Right lobe of liver (tissue), 4 donors: ENCODE results near the gene LRRC32.

ENCODE experiments used
- POLR2A ChIP-seq: fragments of 450-650 bp; IDR thresholded peaks from one replicate; pipeline ENCODE4 v1.6.1; 2017; ENCODE audit warnings: antibody characterized with exemption, mild to moderate bottlenecking
- TF ChIP-seq, protein P1 (sequence below), 4 donors: fragments of 200-600 bp in 3 of 4; fragments of 450-650 bp in 1 of 4; IDR thresholded peaks; one replicate each; pipeline versions ENCODE4 v1.5.1 to v1.8.0; 2016 to 2022; ENCODE audit warnings: antibody characterized with exemption in 4 of 4, mild to moderate bottlenecking in 2 of 4
- donor health status: DM: no; HTN: no; CAD: no.
- donor health status: DM: no; HTN: no; CAD: no.
- donor health status: DM: no; HTN: yes; CAD: no.

- TF ChIP-seq, protein P1, sequence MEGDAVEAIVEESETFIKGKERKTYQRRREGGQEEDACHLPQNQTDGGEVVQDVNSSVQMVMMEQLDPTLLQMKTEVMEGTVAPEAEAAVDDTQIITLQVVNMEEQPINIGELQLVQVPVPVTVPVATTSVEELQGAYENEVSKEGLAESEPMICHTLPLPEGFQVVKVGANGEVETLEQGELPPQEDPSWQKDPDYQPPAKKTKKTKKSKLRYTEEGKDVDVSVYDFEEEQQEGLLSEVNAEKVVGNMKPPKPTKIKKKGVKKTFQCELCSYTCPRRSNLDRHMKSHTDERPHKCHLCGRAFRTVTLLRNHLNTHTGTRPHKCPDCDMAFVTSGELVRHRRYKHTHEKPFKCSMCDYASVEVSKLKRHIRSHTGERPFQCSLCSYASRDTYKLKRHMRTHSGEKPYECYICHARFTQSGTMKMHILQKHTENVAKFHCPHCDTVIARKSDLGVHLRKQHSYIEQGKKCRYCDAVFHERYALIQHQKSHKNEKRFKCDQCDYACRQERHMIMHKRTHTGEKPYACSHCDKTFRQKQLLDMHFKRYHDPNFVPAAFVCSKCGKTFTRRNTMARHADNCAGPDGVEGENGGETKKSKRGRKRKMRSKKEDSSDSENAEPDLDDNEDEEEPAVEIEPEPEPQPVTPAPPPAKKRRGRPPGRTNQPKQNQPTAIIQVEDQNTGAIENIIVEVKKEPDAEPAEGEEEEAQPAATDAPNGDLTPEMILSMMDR (IDR thresholded peaks at IDR 0.05) = no peak
- no peak for TF ChIP-seq POLR2A
These were observed 49.1 kb upstream of the LRRC32 start for GRCh38 chr11:76719686-76720085.
